ENCODE results near the gene GNAI1.
"Not testable (repeated sequence)": the region's sequence is repeated elsewhere in the genome, so short reads cannot be mapped to it uniquely, and the experiment has no call there.

Gene GNAI1

GRCh38 chr7:80154656-80155333 lies 20.2 kb downstream of the GNAI1 start:
- DNase-seq (ENCODE audit: extremely low spot score) = no peak
- no peak for TF ChIP-seq CTCF (IDR thresholded peaks at IDR 0.05; ENCODE audit: control extremely low read depth, extremely low read depth, low read depth, missing control alignments)
- ChIA-PET POLR2A (no interaction called here), CTCF (no interaction called here)

- POLR2A ChIA-PET = no interaction called here
- no peak for TF ChIP-seq CTCF (IDR thresholded peaks at IDR 0.05; ENCODE audit: control extremely low read depth, extremely low read depth, low read depth, missing control alignments)
- DNase-seq (ENCODE audit: extremely low spot score) = no peak
- CTCF ChIA-PET = no interaction called here
Observed at GRCh38 chr7:80155374-80155773, 20.7 kb downstream of the GNAI1 start.

GRCh38 chr7:80157770-80158169 lies 23.1 kb downstream of the GNAI1 start:
- DNase-seq (ENCODE audit: extremely low spot score); POLR2A ChIA-PET: not testable (repeated sequence)
- CTCF ChIA-PET = interaction anchor here (1.5 kb wide), 1 partner anchor 22 kb away, joined by 3 read pairs; no protein-coding TSS in a partner anchor

GRCh38 chr7:80159802-80160201 lies 25.2 kb downstream of the GNAI1 start:
- no peak for DNase-seq (ENCODE audit: extremely low spot score)
- TF ChIP-seq CTCF (IDR thresholded peaks at IDR 0.05; ENCODE audit: control extremely low read depth, extremely low read depth, low read depth, missing control alignments) = no peak
- CTCF ChIA-PET = no interaction called here
- POLR2A ChIA-PET = no interaction called here

GRCh38 chr7:80161466-80161865 lies 26.8 kb downstream of the GNAI1 start:
- ChIA-PET CTCF (no interaction called here), POLR2A (no interaction called here)
- no peak for DNase-seq (ENCODE audit: extremely low spot score)
- no peak for TF ChIP-seq CTCF (IDR thresholded peaks at IDR 0.05; ENCODE audit: control extremely low read depth, extremely low read depth, low read depth, missing control alignments)

- ChIA-PET CTCF (no interaction called here), POLR2A (no interaction called here)
- DNase-seq (ENCODE audit: extremely low spot score) = no peak
- TF ChIP-seq CTCF (IDR thresholded peaks at IDR 0.05; ENCODE audit: control extremely low read depth, extremely low read depth, low read depth, missing control alignments) = no peak
Observed at GRCh38 chr7:80165177-80165576, 30.5 kb downstream of the GNAI1 start.

GRCh38 chr7:80170445-80170844 lies 35.8 kb downstream of the GNAI1 start:
- no peak for TF ChIP-seq CTCF (IDR thresholded peaks at IDR 0.05; ENCODE audit: control extremely low read depth, extremely low read depth, low read depth, missing control alignments)

More at GRCh38 chr7:80170445-80170844, 35.8 kb downstream of the GNAI1 start:
- DNase-seq (ENCODE audit: extremely low spot score) = no peak
- POLR2A ChIA-PET = no interaction called here
- CTCF ChIA-PET = no interaction called here

Data from GM10248 (cell line).